SKM-1 (cell line): ENCODE measurements around the gene TNRC6B.
"Not testable (repeated sequence)": the region's sequence is repeated elsewhere in the genome, so short reads cannot be mapped to it uniquely, and the experiment has no call there.

Source experiments
- DNase-seq: peaks from one replicate; lab custom pipeline; 2025; ENCODE audit not compliant: unreplicated experiment; lab: John Stamatoyannopoulos, UW

The TNRC6B gene

GRCh38 chr22:40212121-40212520 is 34.4 kb downstream of the TNRC6B start:
- no peak for DNase-seq

DNA sequence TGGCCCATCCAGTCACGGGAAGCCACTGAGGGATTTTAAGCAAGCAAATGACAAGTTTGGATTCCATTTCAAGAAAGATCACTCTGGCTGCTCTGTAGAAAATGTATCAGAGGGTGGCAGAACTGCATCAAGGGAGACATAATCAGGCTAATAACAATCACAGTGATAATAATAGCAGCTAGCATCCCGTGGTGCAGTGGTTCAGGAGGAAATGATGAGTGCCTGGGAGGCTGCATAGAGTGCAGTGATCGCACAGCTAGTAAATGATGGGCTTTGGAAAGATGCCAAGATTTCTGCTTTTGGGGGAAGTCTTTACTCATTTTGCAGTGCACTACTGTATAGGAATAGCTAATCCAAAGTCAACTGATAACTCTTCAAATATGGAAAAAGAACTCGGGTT is 35.8 kb downstream of the TNRC6B start:
- no peak for DNase-seq

DNA sequence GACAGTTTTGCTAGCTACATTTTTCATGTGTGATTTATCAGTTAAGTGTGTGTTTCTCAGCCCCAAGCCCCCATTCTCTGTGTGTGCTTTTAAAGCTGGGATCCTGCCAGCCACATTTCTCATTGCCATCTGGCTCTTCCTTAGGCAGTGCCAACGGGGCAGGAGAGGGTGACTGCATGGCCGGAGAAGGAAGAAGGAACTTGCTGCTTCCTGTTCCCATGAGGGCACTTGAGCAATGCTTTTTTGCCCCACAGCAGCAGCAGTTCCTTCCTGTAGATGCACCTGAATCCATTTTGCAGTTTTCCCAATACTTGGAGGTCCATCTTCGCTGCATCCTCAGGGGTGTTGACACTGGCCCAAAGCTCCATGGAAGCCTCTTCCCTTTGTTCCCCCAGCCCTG is 37.5 kb downstream of the TNRC6B start:
- peak; percentile 51 for DNase-seq

DNA sequence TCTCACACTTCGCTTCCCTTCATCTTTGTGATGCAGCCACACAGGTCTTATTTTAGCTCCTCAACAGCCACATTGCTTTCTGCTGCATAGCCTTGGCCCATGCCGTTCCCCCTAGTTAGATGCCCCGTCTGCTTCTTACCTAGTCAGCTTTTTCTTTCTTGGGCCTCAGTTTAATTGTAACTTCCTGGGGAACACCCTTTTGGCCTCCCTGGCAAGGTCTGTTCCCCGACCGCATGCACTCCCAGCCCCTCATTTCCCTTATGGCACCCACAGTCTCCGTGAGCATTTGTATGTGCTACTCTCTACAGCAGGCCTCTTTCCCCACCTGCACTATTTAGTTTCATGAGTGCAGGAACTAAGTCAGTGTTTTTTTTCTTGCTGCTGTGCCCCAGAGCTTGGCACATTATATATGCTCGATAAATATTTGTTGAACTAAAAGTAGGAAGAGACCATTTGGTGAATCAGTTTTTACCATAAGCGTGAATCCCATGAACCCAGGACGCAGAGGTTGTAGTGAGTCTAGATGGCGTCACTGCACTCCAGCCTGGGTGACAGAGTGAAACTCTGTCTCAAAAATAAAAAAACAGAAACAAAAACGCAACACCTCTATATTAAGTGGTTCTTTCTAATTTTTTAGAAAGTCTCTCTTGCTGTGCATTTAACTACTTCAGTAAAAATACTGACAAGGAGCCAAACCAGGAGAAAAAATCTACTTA is 38.5 kb downstream of the TNRC6B start:
- DNase-seq, result no peak

DNA sequence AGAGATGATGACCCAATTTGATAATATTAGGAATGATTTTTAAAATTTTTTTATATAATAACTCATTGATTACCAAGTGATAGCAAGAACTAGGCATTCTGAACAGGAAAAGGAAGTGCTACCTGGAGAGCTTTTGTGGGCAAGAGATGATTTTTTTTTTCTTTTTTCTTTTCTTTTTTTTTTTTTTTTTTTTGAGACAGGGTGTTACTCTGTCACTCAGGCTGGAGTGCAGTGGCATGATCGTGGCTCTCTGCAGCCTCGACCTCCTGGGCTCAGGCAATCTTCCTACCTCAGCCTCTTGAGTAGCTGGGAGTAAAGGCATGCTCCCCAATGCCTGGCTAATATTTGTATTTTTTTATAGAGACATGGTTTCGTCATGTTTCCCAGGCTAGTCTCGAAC is 40.4 kb downstream of the TNRC6B start:
- no peak for DNase-seq

DNA sequence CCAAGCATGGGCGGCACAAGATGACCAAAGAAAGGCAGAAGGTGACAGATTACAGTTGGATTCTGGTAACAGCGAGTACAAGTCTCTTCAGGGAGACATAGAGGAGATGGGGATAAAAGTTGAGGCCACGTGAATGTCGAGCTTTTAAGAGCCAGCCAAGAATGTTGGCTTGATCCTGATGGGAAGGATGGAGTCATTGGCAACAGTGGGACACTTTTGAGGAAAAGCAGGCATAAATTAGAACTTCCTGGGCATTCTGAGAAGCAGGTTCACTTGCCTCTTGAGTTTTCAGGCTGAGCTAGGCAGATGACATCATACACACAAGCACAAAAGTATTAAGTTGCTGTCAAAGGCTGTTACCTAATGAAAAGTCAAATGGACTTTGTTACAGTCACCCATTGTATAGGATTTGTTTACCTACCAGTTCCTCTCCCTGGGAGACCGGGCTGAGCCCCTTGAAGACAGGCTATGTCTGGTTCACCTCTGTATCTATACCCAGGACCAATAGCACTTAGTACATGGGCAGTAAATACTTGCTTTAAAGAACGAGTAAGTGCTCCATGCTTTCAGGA is 41.1 kb downstream of the TNRC6B start:
- no peak for DNase-seq

- DNase-seq, result no peak
Measured at GRCh38 chr22:40220316-40221054, 42.8 kb downstream of the TNRC6B start.

GRCh38 chr22:40221055-40221414 is 43.3 kb downstream of the TNRC6B start:
- DNase-seq, result no peak

DNA sequence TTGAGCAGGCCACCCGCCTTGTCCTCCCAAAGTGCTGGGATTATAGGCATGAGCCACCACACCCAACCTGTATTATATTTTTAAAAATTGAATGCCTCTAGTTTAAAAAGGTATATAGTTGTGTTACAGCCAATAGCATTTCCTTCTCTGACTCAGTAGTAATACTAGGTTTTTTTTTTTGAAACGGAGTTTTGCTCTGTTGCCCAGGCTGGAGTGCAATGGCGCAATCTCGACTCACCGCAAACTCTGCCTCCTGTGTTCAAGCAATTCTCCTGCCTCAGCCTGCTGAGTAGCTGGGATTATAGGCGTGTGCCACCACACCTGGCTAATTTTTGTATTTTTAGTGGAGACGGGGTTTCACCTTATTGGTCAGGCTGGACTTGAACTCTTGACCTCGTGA is 45.3 kb downstream of the TNRC6B start:
- DNase-seq, result not testable (repeated sequence)

GRCh38 chr22:40224702-40225101 is 47.0 kb downstream of the TNRC6B start:
- DNase-seq, result no peak

- DNase-seq, result no peak
Measured at GRCh38 chr22:40226620-40227019, 48.9 kb downstream of the TNRC6B start.

DNA sequence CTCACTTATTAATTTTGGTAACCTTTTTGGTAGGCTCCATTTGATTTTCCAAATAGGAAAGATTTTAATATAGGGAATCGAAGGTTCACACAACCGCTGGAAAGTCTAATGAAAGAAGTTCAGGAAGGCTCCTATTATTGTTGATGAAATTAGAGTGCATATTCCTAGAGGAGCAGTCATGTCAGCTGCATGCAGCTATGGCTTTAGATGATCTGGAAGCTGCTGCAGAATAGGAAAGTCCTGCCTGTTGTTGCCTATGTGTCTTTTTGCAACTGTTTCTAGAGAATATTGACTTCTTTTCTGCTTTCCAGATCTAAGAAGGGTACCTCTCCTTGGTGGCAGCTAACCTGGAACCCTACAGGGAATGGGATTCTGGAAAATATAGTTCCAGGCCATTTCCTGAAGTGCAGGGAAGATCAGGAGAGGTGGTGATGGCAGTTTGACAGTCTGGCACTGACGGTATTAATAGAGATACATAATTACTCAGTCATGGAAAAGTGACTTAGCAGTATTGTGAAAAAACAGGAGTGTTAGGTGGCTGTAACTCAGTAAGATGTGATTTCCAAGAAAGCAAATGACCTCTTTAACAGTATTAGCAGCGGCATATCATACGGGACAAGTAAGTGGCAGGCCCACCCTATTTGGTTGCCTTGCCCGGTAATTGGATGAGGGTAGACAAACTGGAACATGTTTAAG is 54.0 kb downstream of the TNRC6B start:
- DNase-seq, result no peak

DNA sequence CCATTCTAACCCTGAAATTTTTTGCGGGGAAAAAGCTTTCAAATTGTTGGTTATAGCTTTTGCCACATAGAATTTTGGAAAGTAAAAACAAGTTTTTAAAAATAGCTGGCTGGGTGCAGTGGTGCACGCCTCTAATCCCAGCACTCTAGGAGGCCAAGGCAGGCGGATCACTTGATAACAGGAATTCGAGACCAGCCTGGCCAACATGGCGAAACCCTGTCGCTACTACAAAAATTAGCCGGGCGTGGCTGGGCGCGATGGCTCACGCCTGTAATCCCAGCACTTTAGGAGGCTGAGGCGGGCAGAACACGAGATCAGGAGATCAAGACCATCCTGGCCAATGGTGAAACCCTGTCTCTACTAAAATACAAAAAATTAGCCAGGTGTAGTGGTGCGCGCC is 54.9 kb downstream of the TNRC6B start:
- DNase-seq, result no peak

GRCh38 chr22:40233886-40234285 is 56.2 kb downstream of the TNRC6B start:
- DNase-seq, result no peak

DNA sequence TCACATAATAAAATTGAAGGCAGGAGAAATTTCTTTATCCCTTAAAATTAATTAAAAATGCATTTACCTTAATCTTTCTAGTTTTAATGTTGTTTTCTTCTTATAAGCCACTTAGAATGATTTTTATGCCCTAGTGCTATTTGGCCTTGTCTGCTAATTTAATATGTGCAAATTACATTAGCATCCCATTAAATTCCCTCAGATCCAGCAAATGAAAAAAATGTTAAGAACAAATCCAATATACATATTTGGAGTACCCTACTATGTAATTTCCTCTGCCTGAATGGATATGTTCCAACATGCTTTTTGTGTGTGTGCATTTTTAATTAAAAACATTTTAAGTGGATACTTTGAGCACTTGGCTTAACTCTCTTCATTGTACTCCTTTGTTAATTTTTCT is 56.9 kb downstream of the TNRC6B start:
- DNase-seq, result no peak

DNA sequence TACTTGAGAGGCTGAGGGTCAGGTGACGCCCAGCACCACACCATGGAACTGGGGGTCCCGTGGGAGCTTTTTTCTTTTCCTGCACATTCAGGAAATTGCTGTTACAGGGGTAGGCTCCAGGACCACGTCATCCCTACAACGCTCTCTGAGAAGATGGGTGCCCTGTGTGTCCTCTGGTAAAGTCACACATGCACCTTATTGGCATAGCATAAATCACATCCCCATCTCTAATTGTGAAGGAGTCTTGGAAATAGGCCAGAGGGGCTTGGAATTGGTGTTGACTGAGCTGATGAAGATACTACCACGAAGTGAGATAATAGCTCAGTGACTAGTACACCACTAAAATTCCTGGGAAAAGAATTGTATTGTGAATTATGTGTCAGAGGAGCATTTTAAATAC is 57.6 kb downstream of the TNRC6B start:
- DNase-seq, result no peak

GRCh38 chr22:40236131-40236665 is 58.5 kb downstream of the TNRC6B start:
- no peak for DNase-seq

DNA sequence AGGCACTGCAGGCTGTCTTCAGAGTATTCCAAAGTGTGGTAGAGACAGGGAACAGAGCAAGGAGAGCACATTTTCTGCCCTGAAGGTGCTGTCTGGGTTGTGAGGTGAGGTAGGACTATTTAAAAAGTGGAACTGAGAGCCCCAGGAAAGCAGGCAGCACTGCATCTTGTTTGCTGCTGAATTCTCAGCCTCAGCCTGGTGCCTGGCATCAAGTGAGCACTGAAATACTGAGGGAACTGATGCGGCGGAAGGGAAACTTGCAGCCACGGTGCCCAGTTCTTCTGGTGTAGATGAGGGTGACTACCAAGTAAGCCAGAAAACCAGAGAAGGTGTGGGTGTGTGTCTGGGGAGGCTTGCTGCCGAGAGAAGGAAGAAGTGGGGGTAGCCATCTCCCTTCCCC is 59.5 kb downstream of the TNRC6B start:
- no peak for DNase-seq

DNA sequence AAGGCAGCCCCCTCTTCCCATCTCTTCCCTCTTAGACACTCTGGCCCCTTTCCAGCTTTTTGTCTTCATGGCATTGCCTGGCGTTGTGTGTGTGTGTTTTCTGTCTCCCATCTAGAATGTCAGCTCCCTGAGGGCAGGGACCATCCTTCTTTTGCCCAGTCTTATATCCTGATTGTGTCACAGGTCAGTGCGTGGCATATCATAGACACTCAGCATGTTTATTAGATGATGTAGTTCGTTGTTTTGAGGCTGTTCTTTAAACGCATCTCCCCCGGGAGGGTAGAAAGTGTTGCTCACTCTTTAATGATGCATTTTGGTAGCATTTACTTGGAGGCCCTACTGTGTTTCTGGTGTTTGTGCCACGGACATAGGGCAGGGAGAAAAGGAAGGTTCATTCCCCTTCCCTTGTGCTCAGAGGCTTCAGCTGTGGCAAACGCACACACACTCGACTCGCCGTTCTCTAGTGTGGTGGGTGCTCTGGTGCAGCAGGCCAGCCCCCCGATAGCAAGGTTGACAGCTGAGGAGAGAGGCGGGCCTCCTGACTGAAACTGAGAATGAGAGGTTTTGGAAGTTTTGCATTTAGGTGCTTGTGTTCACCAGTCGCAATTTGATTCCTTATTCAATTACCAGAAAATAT is 60.2 kb downstream of the TNRC6B start:
- no peak for DNase-seq

GRCh38 chr22:40238425-40239344 is 61.0 kb downstream of the TNRC6B start:
- no peak for DNase-seq
